Pancreas (tissue), 10 donors: ENCODE measurements around the gene TLCD3A. TPM values are rescaled to one million over a fixed set of nuclear protein-coding genes. Genes with fewer than 3 reads are reported as not detected.
A peak's percentile ranks its signal among the peaks of the same experiment; 100 is the strongest.

Experiments used
- ATAC-seq, 4 donors: fragments of 200-7000 bp; cut with Tn5 transposase; one replicate each; pipeline versions ENCODE4 v1.8.0 to v1.9.1; 2020; ENCODE audit warnings: mild to moderate bottlenecking in 4 of 4, moderate library complexity in 4 of 4
- DNase-seq, 6 donors: peaks; one replicate each; pipeline ENCODE4 v3.0.0-alpha.2; 2020
- FAIRE-seq: peaks from 2 replicates; lab custom pipeline; 2012; peaks lifted over from hg19 to GRCh38; lab: Jason Lieb, UNC
- H3K27ac ChIP-seq, 4 donors: fragments of 200-600 bp; sonication (generic); 1 replicate in 3 of 4; 2 replicates in 1 of 4; pipeline versions ENCODE4 v1.5.0 to v1.8.0; 2020
- H3K27me3 ChIP-seq, 4 donors: fragments of 200-600 bp; one replicate each; pipeline ENCODE4 v1.8.0; 2021
- H3K36me3 ChIP-seq, 3 donors: fragments of 200-600 bp; sonication (generic) in 1 of 3; one replicate each; pipeline versions ENCODE4 v1.5.0 to v1.8.0; 2020 to 2021
- H3K4me1 ChIP-seq, 3 donors: fragments of 200-600 bp; one replicate each; pipeline ENCODE4 v1.8.0; 2021
- H3K4me3 ChIP-seq, 4 donors: fragments of 200-600 bp; sonication (generic) in 2 of 4; one replicate each; pipeline versions ENCODE4 v1.5.0 to v1.8.0; 2020 to 2021
- H3K9me3 ChIP-seq, 4 donors: fragments of 200-600 bp; one replicate each; pipeline ENCODE4 v1.8.0; 2021
- WGBS, 2 donors: extraction: QIAGEN DNeasy Blood & Tissue Kit; methylation state at CpG; one replicate each; pipeline ENCODE4 v1.1.7; 2013; 5-methylcytosine and 5-hydroxymethylcytosine counted together
- intact Hi-C, 3 donors: fragments of 100-400 bp; cut with DNase I; formaldehyde crosslinking; loops; one replicate each; pipeline versions ENCODE4 v1.11.1 to v1.14.2; 2022
- polyA plus RNA-seq, 2 donors: library from polyadenylated mRNA; stranded (reverse); fragments of 200-250 nt; gene quantifications; one replicate each; pipeline ENCODE4 v1.2.3, GENCODE V29; 2013
- total RNA-seq, 6 donors: library from RNA; stranded (reverse); fragmentation: NEBNext Ultra II Directional in 4 of 6; extraction: Animal tissue kit (Norgen Biotek cat#: 25700) in 4 of 6; gene quantifications; one replicate each; pipeline versions ENCODE4 v1.2.1 to v1.2.4, GENCODE V29; 2021 to 2023
- TF ChIP-seq, protein P1 (sequence below), 4 donors: fragments of 200-600 bp; sonication (generic) in 3 of 4; IDR thresholded peaks; one replicate each; pipeline versions ENCODE4 v1.5.0 to v1.8.0; 2021; ENCODE audit warnings: antibody characterized with exemption in 4 of 4
- donor health status: healthy with polysubstance abuse.
- donor health status: DM: no; HTN: no; CAD: no; lungs with moderate emphysema.
- donor health status: DM: no; HTN: no; CAD: no.
- donor health status: control.
- donor health status: control.
- donor health status: Bipolar disorder and iron deficiency.
- donor health status: DM: yes; HTN: yes; CAD: no.
- donor health status: DM: no; HTN: no; CAD: no.
- donor health status: DM: no; HTN: no; CAD: no.
- donor health status: DM: yes; HTN: yes; CAD: no.

The TLCD3A gene
- total and polyA plus RNA-seq, 8 donors = 3.2 to 9.0 (median 5.9) TPM

DNA sequence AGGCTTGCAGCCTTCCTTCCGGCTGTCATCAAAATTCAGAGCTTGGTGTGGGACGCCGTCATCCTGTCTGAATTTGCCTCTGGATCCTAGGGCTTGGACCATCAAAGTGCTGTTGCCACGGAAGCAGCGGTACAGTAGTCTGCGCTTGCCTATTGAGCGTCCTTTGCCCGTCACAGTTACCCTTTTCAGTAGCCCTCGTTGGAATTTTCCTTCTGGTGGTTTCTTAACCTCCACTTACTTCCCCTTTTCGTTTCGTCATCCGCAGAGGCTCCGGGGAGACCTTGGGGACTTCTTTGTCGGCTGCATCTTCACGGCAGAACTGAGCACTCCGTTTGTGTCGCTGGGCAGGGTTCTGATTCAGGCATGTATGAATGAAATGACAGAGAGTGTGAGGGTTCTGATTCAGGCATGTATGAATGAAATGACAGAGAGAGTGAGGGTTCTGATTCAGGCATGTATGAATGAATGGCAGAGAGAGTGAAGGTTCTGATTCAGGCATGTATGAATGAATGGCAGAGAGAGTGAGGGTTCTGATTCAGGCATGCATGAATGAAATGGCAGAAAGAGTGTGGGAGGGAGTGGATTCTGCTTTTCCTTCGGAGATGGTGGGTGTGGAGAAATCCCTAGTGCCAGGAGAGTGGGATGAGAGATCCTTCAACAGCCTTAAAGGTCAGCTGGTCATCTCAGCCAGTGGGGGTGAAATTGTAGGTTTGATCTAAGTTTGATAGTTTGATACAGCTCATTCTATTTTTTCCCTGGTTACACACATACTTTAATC lies 8.0 kb downstream of the TLCD3A start:
- no peak for FAIRE-seq
- Histone ChIP-seq H3K27ac (no peak overlapping the region), H3K4me3 (no peak overlapping the region), H3K4me1 (no peaks in the 10 kb centered on the region), H3K9me3 (no peaks in the 10 kb centered on the region), H3K27me3 (no peaks in the 10 kb centered on the region), H3K36me3 (peaks cover 0 to 8% (median 7%) of the 10 kb centered on the region in 3 donors)
- WGBS, 2 donors = 84 to 92% methylated on average over 18 of the region's 18 CpGs
- TF ChIP-seq, protein P1, sequence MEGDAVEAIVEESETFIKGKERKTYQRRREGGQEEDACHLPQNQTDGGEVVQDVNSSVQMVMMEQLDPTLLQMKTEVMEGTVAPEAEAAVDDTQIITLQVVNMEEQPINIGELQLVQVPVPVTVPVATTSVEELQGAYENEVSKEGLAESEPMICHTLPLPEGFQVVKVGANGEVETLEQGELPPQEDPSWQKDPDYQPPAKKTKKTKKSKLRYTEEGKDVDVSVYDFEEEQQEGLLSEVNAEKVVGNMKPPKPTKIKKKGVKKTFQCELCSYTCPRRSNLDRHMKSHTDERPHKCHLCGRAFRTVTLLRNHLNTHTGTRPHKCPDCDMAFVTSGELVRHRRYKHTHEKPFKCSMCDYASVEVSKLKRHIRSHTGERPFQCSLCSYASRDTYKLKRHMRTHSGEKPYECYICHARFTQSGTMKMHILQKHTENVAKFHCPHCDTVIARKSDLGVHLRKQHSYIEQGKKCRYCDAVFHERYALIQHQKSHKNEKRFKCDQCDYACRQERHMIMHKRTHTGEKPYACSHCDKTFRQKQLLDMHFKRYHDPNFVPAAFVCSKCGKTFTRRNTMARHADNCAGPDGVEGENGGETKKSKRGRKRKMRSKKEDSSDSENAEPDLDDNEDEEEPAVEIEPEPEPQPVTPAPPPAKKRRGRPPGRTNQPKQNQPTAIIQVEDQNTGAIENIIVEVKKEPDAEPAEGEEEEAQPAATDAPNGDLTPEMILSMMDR (IDR thresholded peaks at IDR 0.05) = no peak
- peak in 2 of 4 donors; percentile 40 to 62 for ATAC-seq
- intact Hi-C loops = no loop called here
- no peak for DNase-seq

GRCh38 chr17:742147-742793 lies 9.9 kb downstream of the TLCD3A start:
- intact Hi-C loops = no loop called here
- no peaks in the 10 kb centered on the region for H3K9me3 ChIP-seq
- H3K4me1 ChIP-seq = no peaks in the 10 kb centered on the region
- TF ChIP-seq, protein P1 (IDR thresholded peaks at IDR 0.05) = no peak
- FAIRE-seq (no peak), ATAC-seq (no peak), DNase-seq (no peak)
- H3K4me3 ChIP-seq = no peak overlapping the region
- 85 to 89% methylated on average over 11 of the region's 11 CpGs for WGBS, 2 donors
- H3K36me3 ChIP-seq = peaks cover 0 to 25% (median 21%) of the 10 kb centered on the region in 3 donors
- H3K27ac ChIP-seq = no peak overlapping the region
- H3K27me3 ChIP-seq = no peaks in the 10 kb centered on the region

DNA sequence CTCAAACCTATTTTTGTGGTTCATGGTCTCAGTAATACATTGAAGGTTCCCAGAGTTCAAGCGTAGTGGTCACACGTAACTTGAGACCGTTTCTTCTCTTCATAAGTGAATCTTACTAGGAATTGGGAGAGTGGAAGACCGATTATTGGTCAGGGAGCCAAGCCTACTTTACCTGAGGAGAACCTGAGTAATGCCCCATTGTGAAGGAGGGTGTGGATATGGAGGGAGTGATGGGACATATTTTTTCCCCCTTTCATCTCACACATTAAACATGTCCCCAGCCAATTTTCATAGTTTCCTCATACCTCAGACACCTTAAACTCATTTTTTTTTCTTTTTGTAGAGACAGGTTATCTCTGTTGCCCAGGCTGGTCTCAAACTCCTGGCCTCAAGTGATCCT lies 10.7 kb downstream of the TLCD3A start:
- Histone ChIP-seq H3K27me3 (no peaks in the 10 kb centered on the region), H3K4me1 (no peaks in the 10 kb centered on the region), H3K36me3 (peaks cover 0 to 31% (median 21%) of the 10 kb centered on the region in 3 donors), H3K27ac (no peak overlapping the region), H3K9me3 (no peaks in the 10 kb centered on the region), H3K4me3 (no peak overlapping the region)
- ATAC-seq = no peak
- WGBS, 2 donors = 92 to 94% methylated on average over 4 of the region's 4 CpGs
- intact Hi-C loops = no loop called here
- FAIRE-seq = no peak
- TF ChIP-seq, protein P1 (IDR thresholded peaks at IDR 0.05) = no peak
- DNase-seq = no peak

DNA sequence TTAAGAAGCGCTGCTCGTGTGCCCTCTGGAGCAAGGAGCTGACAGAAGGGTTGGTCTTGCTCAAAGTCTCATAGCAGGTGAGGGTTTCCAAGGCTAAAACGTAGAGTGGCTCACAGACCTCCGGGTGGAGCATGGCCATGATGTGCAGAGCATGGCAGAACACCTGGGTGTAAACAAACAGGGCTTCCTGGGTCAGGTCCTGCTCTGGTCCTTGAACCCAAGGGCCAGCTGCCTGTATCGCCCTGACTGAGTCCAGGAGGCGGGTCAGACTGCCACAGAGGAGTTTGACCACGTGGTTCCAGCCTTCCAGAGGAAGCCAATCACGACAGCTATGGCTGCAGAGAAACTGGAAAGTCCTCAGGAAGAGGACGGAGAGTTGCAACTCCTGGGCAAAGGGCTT lies 12.5 kb downstream of the TLCD3A start:
- ATAC-seq (no peak), DNase-seq (no peak), FAIRE-seq (no peak)
- TF ChIP-seq, protein P1 (IDR thresholded peaks at IDR 0.05) = no peak
- Histone ChIP-seq H3K36me3 (peaks cover 0 to 31% (median 21%) of the 10 kb centered on the region in 3 donors), H3K9me3 (no peaks in the 10 kb centered on the region), H3K4me1 (no peaks in the 10 kb centered on the region), H3K27me3 (no peaks in the 10 kb centered on the region), H3K27ac (no peak overlapping the region), H3K4me3 (no peak overlapping the region)
- WGBS, 2 donors = 77 to 80% methylated on average over 9 of the region's 9 CpGs
- intact Hi-C loops = no loop called here

GRCh38 chr17:745406-745805 lies 13.0 kb downstream of the TLCD3A start:
- WGBS, 2 donors = 92 to 95% methylated on average over 11 of the region's 11 CpGs
- H3K27me3 ChIP-seq = no peaks in the 10 kb centered on the region
- DNase-seq (no peak), ATAC-seq (no peak), FAIRE-seq (no peak)
- TF ChIP-seq, protein P1 (IDR thresholded peaks at IDR 0.05) = no peak
- intact Hi-C loops = no loop called here
- H3K36me3 ChIP-seq = peaks cover 0 to 31% (median 21%) of the 10 kb centered on the region in 3 donors
- no peak overlapping the region for H3K4me3 ChIP-seq
- no peaks in the 10 kb centered on the region for H3K4me1 ChIP-seq
- H3K9me3 ChIP-seq = no peaks in the 10 kb centered on the region
- H3K27ac ChIP-seq = no peak overlapping the region
